Measurements from ENCODE around the gene LRRFIP2. TPM values are rescaled to one million over a fixed set of nuclear protein-coding genes. Genes with fewer than 3 reads are reported as not detected.

The LRRFIP2 gene
- total and polyA plus RNA-seq, 2 of the 8 experiments (the other 6 are each of a cell fraction or from before 2014, with no cell fraction given): 8.8 to 25.6 TPM

DNA sequence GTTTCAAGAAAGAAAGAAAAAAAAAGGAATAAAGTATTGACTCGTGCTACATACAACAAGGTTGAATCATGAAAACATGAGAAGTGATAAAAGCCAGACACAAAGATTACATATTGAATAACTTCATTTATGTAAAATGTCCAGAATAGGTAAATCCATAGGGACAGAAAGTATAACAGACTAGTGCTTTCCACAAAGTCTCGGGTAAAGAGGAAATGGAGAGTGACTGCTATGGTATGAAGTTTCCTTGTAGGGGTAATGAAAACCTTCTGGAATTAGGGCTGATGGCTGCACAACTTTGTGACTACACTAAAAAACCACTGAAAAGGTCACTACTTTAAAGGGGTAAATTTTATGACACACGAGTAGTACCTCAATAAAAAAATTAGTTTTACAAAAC lies 13.0 kb downstream of the LRRFIP2 start:
- no peak overlapping the region for H3K4ac ChIP-seq (replicated peaks; ENCODE audit: insufficient read length, low read depth, low read length)
- no peaks in the 10 kb centered on the region for H3K23me2 ChIP-seq (ENCODE audit: low read depth, low read length)
- no peak overlapping the region for H3K4me2 ChIP-seq (ENCODE audit: insufficient read depth in 1 of 2, low read depth in 2 of 2, low read length in 2 of 2)
- H3K79me1 ChIP-seq (ENCODE audit: low read depth, low read length): no peaks in the 10 kb centered on the region
- H3K27ac ChIP-seq (ENCODE audit: low read depth, low read length): no peak overlapping the region
- H3K4me1 ChIP-seq (replicated peaks in 1 of 4; ENCODE audit: control insufficient read depth in 3 of 4, insufficient read depth in 4 of 4, low read length in 3 of 4): no peaks in the 10 kb centered on the region; a peak in 1 of 7 replicates
- H2BK5ac ChIP-seq (ENCODE audit: low read depth, low read length): no peak overlapping the region
- CTCF ChIA-PET (ENCODE audit: partially characterized antibody): interaction anchor here (0.6 to 0.7 kb wide), 2 partner anchors 8 to 13 kb away, joined by 4 read pairs; partner anchors contain the start of gene LRRFIP2
- 91% methylated on average over 3 of the region's 3 CpGs; no CpG with 5 or more reads in 1 of the 2 experiments for WGBS, 2 experiments (ENCODE audit: extremely low coverage in 1 of 2, insufficient coverage in 1 of 2, insufficient read length in 1 of 2, insufficient replicate concordance in 2 of 2, low coverage in 1 of 2, low lambda C conversion rate in 2 of 2, missing lambda C conversion rate in 1 of 2)
- no peak overlapping the region for H4K91ac ChIP-seq (replicated peaks; ENCODE audit: insufficient read length, low read length)
- H3K4me3 ChIP-seq (ENCODE audit: extremely low read depth in 1 of 4, insufficient read depth in 2 of 4, low read depth in 3 of 4, low read length in 4 of 4): no peak overlapping the region
- no peak overlapping the region for H4K8ac ChIP-seq (ENCODE audit: extremely low read depth, insufficient read depth, low read length)
- H3K9ac ChIP-seq (replicated peaks in 1 of 4; ENCODE audit: extremely low read depth in 1 of 4, low read depth in 3 of 4, low read length in 3 of 4): no peak overlapping the region
- no peak overlapping the region for H2AFZ ChIP-seq (ENCODE audit: low read length)
- no peak overlapping the region for H2BK12ac ChIP-seq (ENCODE audit: low read depth, low read length)
- H4K20me1 ChIP-seq (replicated peaks in 1 of 2; ENCODE audit: control insufficient read depth in 1 of 2, insufficient read depth in 2 of 2, low read length in 2 of 2): peaks cover 0 to 2% of the 10 kb centered on the region in 2 experiments
- no peak for FAIRE-seq
- H3K56ac ChIP-seq (replicated peaks; ENCODE audit: insufficient read length, low read depth, low read length): no peak overlapping the region
- H3K79me2 ChIP-seq (ENCODE audit: control insufficient read depth in 1 of 2, insufficient read depth in 2 of 2, low read length in 2 of 2): no peaks in the 10 kb centered on the region
- H3K18ac ChIP-seq (ENCODE audit: extremely low read depth, low read length): no peak overlapping the region
- H2AK5ac ChIP-seq (ENCODE audit: low read depth, low read length): no peak overlapping the region
- H3K36me3 ChIP-seq (ENCODE audit: control insufficient read depth in 2 of 4, insufficient read depth in 4 of 4, low read length in 3 of 4): no peaks in the 10 kb centered on the region; a peak in 1 of 8 replicates
- no peak overlapping the region for H2BK20ac ChIP-seq (ENCODE audit: low read length)
- no peak overlapping the region for H2BK120ac ChIP-seq (replicated peaks; ENCODE audit: low read depth, low read length)
- POLR2A ChIA-PET (ENCODE audit: partially characterized antibody): no interaction called here
- H2BK15ac ChIP-seq (ENCODE audit: low read length): no peak overlapping the region
- no peak overlapping the region for H3K14ac ChIP-seq (ENCODE audit: insufficient read length)
- no peaks in the 10 kb centered on the region for H3K27me3 ChIP-seq (replicated peaks in 1 of 4; ENCODE audit: control insufficient read depth in 3 of 4, extremely low read depth in 1 of 4, insufficient read depth in 3 of 4, low read length in 3 of 4)
- no peak overlapping the region for H4K5ac ChIP-seq (ENCODE audit: insufficient read length, low read depth, low read length)
- DNase-seq (ENCODE audit: low read depth in 1 of 2, low spot score in 2 of 2): no peak
- no peak overlapping the region for H3K23ac ChIP-seq (ENCODE audit: insufficient read length)
- no peaks in the 10 kb centered on the region for H3K9me3 ChIP-seq (ENCODE audit: insufficient read depth in 2 of 2, low read depth in 1 of 2, low read length in 1 of 2)
- TF ChIP-seq BACH1 (IDR thresholded peaks at IDR 0.05; ENCODE audit: low read length) (no peak), ZNF274 (IDR thresholded peaks at IDR 0.05; ENCODE audit: borderline replicate concordance, extremely low read depth, low read length) (no peak), CHD2 (IDR thresholded peaks at IDR 0.05; ENCODE audit: low read length) (no peak), NANOG (IDR thresholded peaks at IDR 0.05; ENCODE audit: insufficient read depth, low read depth, low read length, poor library complexity, severe bottlenecking) (no peak), SP1 (IDR thresholded peaks at IDR 0.05; ENCODE audit: low read depth, low read length) (no peak), CBX8 (IDR thresholded peaks at IDR 0.05; ENCODE audit: borderline replicate concordance, low read depth, low read length) (no peak), SRF (IDR thresholded peaks at IDR 0.05; ENCODE audit: low read depth, low read length) (no peak), ATF2 (IDR thresholded peaks at IDR 0.05; ENCODE audit: low read length) (no peak), TEAD4 (IDR thresholded peaks at IDR 0.05; ENCODE audit: low read depth, low read length) (no peak), HDAC6 (IDR thresholded peaks at IDR 0.05; ENCODE audit: low read depth, low read length) (no peak), MAFK (IDR thresholded peaks at IDR 0.05; ENCODE audit: low read depth, low read length) (no peak), YY1 (IDR thresholded peaks at IDR 0.05; ENCODE audit: low read depth, low read length) (no peak), POU5F1 (IDR thresholded peaks at IDR 0.05; ENCODE audit: low read depth, low read length) (no peak), JUN (IDR thresholded peaks at IDR 0.05; ENCODE audit: low read depth, low read length) (no peak)
